ENCODE results near the gene PSMC3. TPM values are rescaled to one million over a fixed set of nuclear protein-coding genes. Genes with fewer than 3 reads are reported as not detected.

The PSMC3 gene
- total and polyA plus RNA-seq, 11 donors, result 121 to 258 (median 156) TPM

- DNase-seq, result peak; percentile 83 to 92 (median 85)
- Histone ChIP-seq H3K36me3 (peaks cover 0 to 36% (median 0%) of the 10 kb centered on the region in 9 donors), H3K4me3 (peak overlapping the region in 1 of 12 donors; percentile 70)
Observed at GRCh38 chr11:47373876-47374719, 52.1 kb downstream of the PSMC3 start.

GRCh38 chr11:47372422-47372821 lies 53.8 kb downstream of the PSMC3 start:
- Histone ChIP-seq H3K4me1 (peaks cover 0 to 20% (median 0%) of the 10 kb centered on the region in 12 donors), H3K36me3 (peaks cover 0 to 44% (median 0%) of the 10 kb centered on the region in 9 donors), H3K27ac (no peak overlapping the region), H3K9me3 (no peaks in the 10 kb centered on the region), H3K27me3 (no peaks in the 10 kb centered on the region), H3K4me3 (no peak overlapping the region)
- TF ChIP-seq CTCF (IDR thresholded peaks at IDR 0.05) (no peak), POLR2A (IDR thresholded peaks at IDR 0.05) (no peak)
- ATAC-seq (no peak), DNase-seq (no peak)
- intact Hi-C loops (cut with DNase I), result loop anchor here in 8 of 10 donors (5.0 to 10.0 kb wide), 5 partner anchors 35 to 482 kb away; partner anchors contain the start of gene SLC39A13 (in 6 of the 8)
- 71 to 81% (median 74%) methylated on average over 7 of the region's 7 CpGs for WGBS, 4 donors

More at GRCh38 chr11:47373876-47374719, 52.1 kb downstream of the PSMC3 start:
- H3K9me3 ChIP-seq, result no peaks in the 10 kb centered on the region
- peak; percentile 44 to 86 (median 76) for ATAC-seq
- peaks cover 0 to 25% (median 0%) of the 10 kb centered on the region in 12 donors for H3K4me1 ChIP-seq
- TF ChIP-seq POLR2A (IDR thresholded peaks at IDR 0.05) (no peak), CTCF (IDR thresholded peaks at IDR 0.05) (peak; percentile 87 to 98 (median 96))
- no peaks in the 10 kb centered on the region for H3K27me3 ChIP-seq
- peak overlapping the region in 3 of 12 donors; percentile 12 to 96 (median 26) for H3K27ac ChIP-seq
- WGBS, 4 donors, result 30 to 47% (median 44%) methylated on average over 14 to 19 of the region's 19 CpGs
- intact Hi-C loops (cut with DNase I), result loop anchor here (1.0 to 10.0 kb wide), 12 partner anchors 33 to 481 kb away; partner anchors contain the start of gene SLC39A13 (in 8 of the 10)

- no peaks in the 10 kb centered on the region for H3K9me3 ChIP-seq
- no peak for ATAC-seq
- H3K4me3 ChIP-seq, result no peak overlapping the region
- intact Hi-C loops (cut with DNase I), result loop anchor here in 8 of 10 donors (5.0 to 10.0 kb wide), 5 partner anchors 38 to 485 kb away; partner anchors contain the start of gene SLC39A13 (in 6 of the 8)
- TF ChIP-seq POLR2A (IDR thresholded peaks at IDR 0.05) (no peak), CTCF (IDR thresholded peaks at IDR 0.05) (no peak)
- WGBS, 4 donors, result 48 to 55% (median 49%) methylated on average over 3 of the region's 3 CpGs
- H3K4me1 ChIP-seq, result peaks cover 0 to 30% (median 0%) of the 10 kb centered on the region in 12 donors
- no peaks in the 10 kb centered on the region for H3K27me3 ChIP-seq
- peaks cover 0 to 51% (median 0%) of the 10 kb centered on the region in 9 donors for H3K36me3 ChIP-seq
- H3K27ac ChIP-seq, result no peak overlapping the region
- no peak for DNase-seq
Observed at GRCh38 chr11:47369676-47370075, 56.6 kb downstream of the PSMC3 start.

Small RNA genes lying within 50 kb of the gene (microRNA-seq; reads per million reads assigned to microRNA genes)
- gene MIR4487, result 0 reads per million in 4 donors

Other genes with a start within 250 kb of the PSMC3 start
- 10 to 100 TPM; 47.5 to 96.1 (median 61.3) TPM for gene ARFGAP2, start 249.6 kb downstream of the PSMC3 start, total RNA-seq
- 10 to 100 TPM; 49.7 to 79.1 TPM for gene ARFGAP2, start 249.6 kb downstream of the PSMC3 start, polyA plus RNA-seq
- 100 to 1,000 TPM; 127 to 330 (median 211) TPM for gene PACSIN3, start 240.0 kb downstream of the PSMC3 start, total RNA-seq
- gene PACSIN3, start 240.0 kb downstream of the PSMC3 start, polyA plus RNA-seq, result 100 to 1,000 TPM; 123 to 282 TPM
- gene DDB2, start 211.5 kb downstream of the PSMC3 start, total RNA-seq, result 10 to 100 TPM in 4 of 9 donors, 1 to 10 TPM in 5; 8.0 to 28.5 (median 9.7) TPM
- gene DDB2, start 211.5 kb downstream of the PSMC3 start, polyA plus RNA-seq, result 10 to 100 TPM in 1 of 2 donors, 1 to 10 TPM in 1; 8.1 to 11.7 TPM
- gene ACP2, start 177.6 kb downstream of the PSMC3 start, total RNA-seq, result 10 to 100 TPM; 18.0 to 60.4 (median 26.6) TPM
- gene ACP2, start 177.6 kb downstream of the PSMC3 start, polyA plus RNA-seq, result 10 to 100 TPM; 25.3 to 44.7 TPM
- 10 to 100 TPM in 5 of 9 donors, 1 to 10 TPM in 4; 3.9 to 38.5 (median 11.9) TPM for gene NR1H3, start 168.4 kb downstream of the PSMC3 start, total RNA-seq
- 10 to 100 TPM; 11.4 to 17.5 TPM for gene NR1H3, start 168.4 kb downstream of the PSMC3 start, polyA plus RNA-seq
- gene MADD, start 156.3 kb downstream of the PSMC3 start, total RNA-seq, result 10 to 100 TPM; 30.1 to 60.6 (median 42.0) TPM
- gene MADD, start 156.3 kb downstream of the PSMC3 start, polyA plus RNA-seq, result 10 to 100 TPM; 22.6 to 37.5 TPM
- gene MYBPC3, start 73.7 kb downstream of the PSMC3 start, total RNA-seq, result 1,000 to 10,000 TPM; 1,340 to 3,074 (median 2,074) TPM
- 1,000 to 10,000 TPM in 1 of 2 donors, 100 to 1,000 TPM in 1; 425 to 1,204 TPM for gene MYBPC3, start 73.7 kb downstream of the PSMC3 start, polyA plus RNA-seq
- 10 to 100 TPM in 4 of 9 donors, 1 to 10 TPM in 5; 2.8 to 78.9 (median 8.5) TPM for gene SPI1, start 47.9 kb downstream of the PSMC3 start, total RNA-seq
- 1 to 10 TPM; 4.3 to 7.7 TPM for gene SPI1, start 47.9 kb downstream of the PSMC3 start, polyA plus RNA-seq
- 10 to 100 TPM; 33.5 to 82.8 (median 45.3) TPM for gene SLC39A13, start 17.8 kb downstream of the PSMC3 start, total RNA-seq
- gene SLC39A13, start 17.8 kb downstream of the PSMC3 start, polyA plus RNA-seq, result 10 to 100 TPM; 56.5 to 97.3 TPM
- gene RAPSN, start 22.7 kb upstream of the PSMC3 start, total RNA-seq, result 1 to 10 TPM; 1.4 to 6.5 (median 3.6) TPM
- 1 to 10 TPM in 1 of 2 donors, under 1 TPM in 1; 0.43 to 2.2 TPM for gene RAPSN, start 22.7 kb upstream of the PSMC3 start, polyA plus RNA-seq
- gene CELF1, start 126.7 kb upstream of the PSMC3 start, total RNA-seq, result 100 to 1,000 TPM in 2 of 9 donors, 10 to 100 TPM in 7; 63.3 to 111 (median 88.6) TPM
- gene CELF1, start 126.7 kb upstream of the PSMC3 start, polyA plus RNA-seq, result 10 to 100 TPM; 27.3 to 65.2 TPM
- 10 to 100 TPM; 17.4 to 77.4 (median 22.7) TPM for gene PTPMT1, start 139.2 kb upstream of the PSMC3 start, total RNA-seq
- gene PTPMT1, start 139.2 kb upstream of the PSMC3 start, polyA plus RNA-seq, result 10 to 100 TPM; 37.2 to 50.8 TPM
- 10 to 100 TPM; 10.7 to 23.7 (median 15.7) TPM for gene KBTBD4, start 152.5 kb upstream of the PSMC3 start, total RNA-seq
- 10 to 100 TPM in 1 of 2 donors, 1 to 10 TPM in 1; 5.0 to 12.8 TPM for gene KBTBD4, start 152.5 kb upstream of the PSMC3 start, polyA plus RNA-seq
- gene NDUFS3, start 152.6 kb upstream of the PSMC3 start, total RNA-seq, result 100 to 1,000 TPM; 134 to 310 (median 236) TPM
- gene NDUFS3, start 152.6 kb upstream of the PSMC3 start, polyA plus RNA-seq, result 100 to 1,000 TPM; 222 to 478 TPM
- 1 to 10 TPM in 1 of 9 donors, under 1 TPM in 5, not detected in 3; 0.21 to 1.3 (median 0.39) TPM for gene FAM180B, start 160.2 kb upstream of the PSMC3 start, total RNA-seq
- under 1 TPM in 1 of 2 donors, not detected in 1; 0.15 TPM for gene FAM180B, start 160.2 kb upstream of the PSMC3 start, polyA plus RNA-seq
- gene C1QTNF4, start 168.0 kb upstream of the PSMC3 start, total RNA-seq, result 1 to 10 TPM in 2 of 9 donors, under 1 TPM in 6, not detected in 1; 0.23 to 1.5 (median 0.67) TPM
- under 1 TPM; 0.64 to 0.91 TPM for gene C1QTNF4, start 168.0 kb upstream of the PSMC3 start, polyA plus RNA-seq
- 100 to 1,000 TPM in 5 of 9 donors, 10 to 100 TPM in 4; 38.2 to 135 (median 102) TPM for gene MTCH2, start 216.1 kb upstream of the PSMC3 start, total RNA-seq
- gene MTCH2, start 216.1 kb upstream of the PSMC3 start, polyA plus RNA-seq, result 10 to 100 TPM; 41.2 to 95.9 TPM

All from heart left ventricle (tissue), 16 donors.